Measurements from ENCODE around the gene GRIK3.
"Not testable (repeated sequence)": the region's sequence is repeated elsewhere in the genome, so short reads cannot be mapped to it uniquely, and the experiment has no call there.

The GRIK3 gene

DNA sequence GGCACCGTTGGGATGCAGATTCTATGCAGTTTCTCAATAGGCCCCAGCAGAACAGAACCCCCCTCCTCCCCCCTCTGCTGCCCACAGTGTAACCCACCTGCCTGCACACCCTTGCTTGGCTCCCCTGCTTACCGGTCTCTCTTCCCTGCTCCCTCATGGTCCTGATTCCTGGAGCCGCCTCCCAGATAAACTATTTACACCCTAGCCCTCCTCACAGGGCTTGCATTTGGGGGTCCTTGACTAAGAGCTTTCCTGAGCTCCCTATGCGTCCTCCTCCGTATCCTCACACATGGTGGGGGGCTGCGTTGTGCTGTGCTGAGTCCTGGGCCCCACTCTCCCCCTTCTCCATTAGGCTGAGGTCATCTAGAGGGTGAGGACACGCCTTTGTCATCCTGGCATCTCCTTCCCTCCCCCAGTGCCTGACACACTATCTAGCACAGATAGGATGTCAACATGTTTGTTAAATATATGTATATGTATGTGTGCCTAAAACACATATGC lies 121.9 kb downstream of the GRIK3 start:
- TF ChIP-seq, protein P1, sequence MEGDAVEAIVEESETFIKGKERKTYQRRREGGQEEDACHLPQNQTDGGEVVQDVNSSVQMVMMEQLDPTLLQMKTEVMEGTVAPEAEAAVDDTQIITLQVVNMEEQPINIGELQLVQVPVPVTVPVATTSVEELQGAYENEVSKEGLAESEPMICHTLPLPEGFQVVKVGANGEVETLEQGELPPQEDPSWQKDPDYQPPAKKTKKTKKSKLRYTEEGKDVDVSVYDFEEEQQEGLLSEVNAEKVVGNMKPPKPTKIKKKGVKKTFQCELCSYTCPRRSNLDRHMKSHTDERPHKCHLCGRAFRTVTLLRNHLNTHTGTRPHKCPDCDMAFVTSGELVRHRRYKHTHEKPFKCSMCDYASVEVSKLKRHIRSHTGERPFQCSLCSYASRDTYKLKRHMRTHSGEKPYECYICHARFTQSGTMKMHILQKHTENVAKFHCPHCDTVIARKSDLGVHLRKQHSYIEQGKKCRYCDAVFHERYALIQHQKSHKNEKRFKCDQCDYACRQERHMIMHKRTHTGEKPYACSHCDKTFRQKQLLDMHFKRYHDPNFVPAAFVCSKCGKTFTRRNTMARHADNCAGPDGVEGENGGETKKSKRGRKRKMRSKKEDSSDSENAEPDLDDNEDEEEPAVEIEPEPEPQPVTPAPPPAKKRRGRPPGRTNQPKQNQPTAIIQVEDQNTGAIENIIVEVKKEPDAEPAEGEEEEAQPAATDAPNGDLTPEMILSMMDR (conservative IDR thresholded peaks at IDR 0.05; ENCODE audit: low read depth, low read length) = no peak

DNA sequence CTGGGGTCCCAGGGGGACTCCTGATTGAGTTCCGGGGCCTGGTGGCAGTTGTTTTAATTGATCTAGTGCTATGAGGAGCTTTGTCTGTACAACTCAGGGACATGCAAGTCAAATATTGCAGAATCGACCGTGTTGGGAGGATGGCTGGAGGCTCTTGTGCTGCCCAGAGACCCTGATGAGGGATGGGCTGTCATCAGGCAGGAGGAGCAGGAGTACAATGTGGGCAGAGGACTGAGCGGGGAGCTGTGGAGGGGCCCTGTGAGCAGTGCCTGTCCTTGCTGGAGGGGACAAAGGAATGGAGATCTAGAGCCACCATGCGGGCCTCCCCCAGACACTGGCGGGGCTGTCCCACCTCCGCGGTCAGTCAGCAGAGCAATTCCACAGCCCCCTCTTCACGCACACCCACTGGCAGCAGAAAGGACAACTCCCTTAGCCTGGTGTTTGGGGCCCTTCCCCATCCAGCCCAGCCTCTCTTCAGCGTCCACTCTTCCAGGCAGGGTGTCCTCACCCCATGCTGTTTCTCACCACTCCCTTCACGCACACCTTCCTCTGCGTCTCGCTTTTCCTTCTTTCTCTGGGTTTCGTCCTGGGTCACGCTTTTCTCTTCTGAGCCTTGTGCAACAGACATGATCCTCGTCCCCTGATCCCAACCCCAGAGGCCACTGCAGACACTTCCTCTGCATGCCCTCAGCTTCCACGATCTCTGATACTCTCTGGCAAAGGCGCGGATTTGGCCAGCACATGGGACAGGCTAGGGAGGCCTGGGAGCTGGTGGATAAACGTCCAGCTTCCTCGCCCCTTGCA lies 122.6 kb downstream of the GRIK3 start:
- TF ChIP-seq, protein P1 (conservative IDR thresholded peaks at IDR 0.05; ENCODE audit: low read depth, low read length) = no peak
- DNase-seq (ENCODE audit: low read depth) = no peak
- no peak overlapping the region for H3K4me3 ChIP-seq (ENCODE audit: low read depth, low read length)

More for the DNA sequence above, 121.9 kb downstream of the GRIK3 start:
- no peak overlapping the region for H3K4me3 ChIP-seq (ENCODE audit: low read depth, low read length)
- DNase-seq (ENCODE audit: low read depth) = no peak

DNA sequence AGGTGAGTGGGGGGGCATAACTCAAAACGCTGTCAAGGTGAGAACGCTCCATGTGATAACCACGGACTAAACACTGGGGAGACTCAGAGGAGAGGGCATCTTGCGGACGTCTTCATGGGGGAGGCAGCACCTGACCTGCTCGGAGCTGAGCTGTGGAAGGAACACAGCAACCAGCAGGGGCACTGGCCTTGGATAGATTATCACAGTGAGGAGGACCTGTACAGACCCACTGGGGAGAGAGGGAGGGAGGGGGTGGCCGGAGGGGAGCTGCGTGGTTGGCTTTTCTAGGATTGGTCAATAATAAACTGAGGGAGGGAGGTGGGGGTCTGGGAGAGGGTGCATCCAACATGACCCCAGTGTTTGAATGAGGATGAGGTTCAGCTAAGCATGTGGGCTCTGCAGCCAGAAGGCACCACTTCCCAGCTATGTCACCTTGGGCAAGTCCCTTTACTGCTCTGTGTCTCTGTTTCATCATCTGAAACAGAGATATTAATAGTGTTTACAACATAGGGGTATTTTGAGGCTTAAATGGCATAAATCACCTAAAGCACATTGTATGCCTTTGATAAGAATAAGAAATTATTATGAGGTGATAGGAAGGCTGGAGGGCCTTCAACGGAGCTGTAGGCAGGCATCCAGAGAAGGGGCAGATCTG lies 123.3 kb downstream of the GRIK3 start:
- H3K4me3 ChIP-seq (ENCODE audit: low read depth, low read length) = no peak overlapping the region
- TF ChIP-seq, protein P1 (conservative IDR thresholded peaks at IDR 0.05; ENCODE audit: low read depth, low read length) = no peak
- no peak for DNase-seq (ENCODE audit: low read depth)

DNA sequence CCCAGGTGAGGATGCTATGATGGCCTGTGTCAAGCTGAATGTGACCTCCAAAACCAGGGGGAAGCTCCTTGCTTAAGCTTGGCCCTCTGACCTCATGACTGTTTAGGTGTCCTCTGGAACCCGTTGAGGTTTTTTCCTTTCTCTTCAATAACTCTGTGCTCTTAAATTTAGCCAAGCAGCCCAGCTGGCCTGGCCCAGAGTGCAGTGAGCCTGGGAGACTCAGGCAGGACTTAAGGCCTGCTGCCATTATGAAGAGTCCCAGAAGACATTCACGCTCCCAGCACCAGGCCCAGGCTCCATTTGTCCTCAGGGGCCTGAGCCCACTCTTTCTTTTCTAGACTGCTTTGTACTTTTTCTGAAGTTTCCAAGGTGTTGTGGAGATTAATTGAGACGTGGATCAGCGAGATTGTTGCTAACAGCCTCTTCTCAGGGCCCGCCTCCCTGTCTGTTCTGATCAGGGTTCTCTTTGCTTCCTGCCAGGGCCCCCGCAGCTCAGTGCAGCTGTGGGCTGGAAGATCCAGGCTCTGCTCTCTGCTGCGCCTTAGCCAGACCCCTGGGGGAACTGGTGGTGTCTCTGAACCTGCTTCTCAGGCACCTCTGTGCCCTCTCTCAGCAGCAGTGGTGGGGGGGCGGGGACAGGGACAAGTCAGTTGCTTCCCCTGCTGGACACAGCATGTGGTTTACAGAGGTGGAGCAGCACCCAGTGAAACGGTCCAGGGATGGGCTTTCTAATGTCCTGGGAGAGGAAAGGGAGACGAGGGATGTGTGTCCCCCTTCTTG lies 124.2 kb downstream of the GRIK3 start:
- TF ChIP-seq, protein P1 (conservative IDR thresholded peaks at IDR 0.05; ENCODE audit: low read depth, low read length) = no peak
- no peak overlapping the region for H3K4me3 ChIP-seq (ENCODE audit: low read depth, low read length)
- no peak for DNase-seq (ENCODE audit: low read depth)

DNA sequence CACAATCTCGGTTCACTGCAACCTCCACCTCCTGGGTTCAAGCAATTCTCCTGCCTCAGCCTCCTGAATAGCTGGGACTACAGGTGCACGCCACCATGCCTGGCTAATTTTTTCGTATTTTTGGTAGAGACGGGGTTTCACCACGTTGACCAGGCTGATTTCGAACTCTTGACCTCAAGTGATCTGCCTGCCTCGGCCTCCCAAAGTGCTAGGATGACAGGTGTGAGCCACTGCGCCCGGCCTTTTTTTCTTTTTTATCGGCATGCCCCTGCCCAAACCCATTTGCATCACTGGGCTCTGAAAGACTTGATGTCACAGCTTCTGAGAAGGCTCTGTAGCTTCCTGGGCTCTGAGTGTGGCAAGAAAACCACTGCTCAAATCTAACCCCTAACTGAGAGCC lies 125.0 kb downstream of the GRIK3 start:
- not testable (repeated sequence) for DNase-seq (ENCODE audit: low read depth); H3K4me3 ChIP-seq (ENCODE audit: low read depth, low read length)

DNA sequence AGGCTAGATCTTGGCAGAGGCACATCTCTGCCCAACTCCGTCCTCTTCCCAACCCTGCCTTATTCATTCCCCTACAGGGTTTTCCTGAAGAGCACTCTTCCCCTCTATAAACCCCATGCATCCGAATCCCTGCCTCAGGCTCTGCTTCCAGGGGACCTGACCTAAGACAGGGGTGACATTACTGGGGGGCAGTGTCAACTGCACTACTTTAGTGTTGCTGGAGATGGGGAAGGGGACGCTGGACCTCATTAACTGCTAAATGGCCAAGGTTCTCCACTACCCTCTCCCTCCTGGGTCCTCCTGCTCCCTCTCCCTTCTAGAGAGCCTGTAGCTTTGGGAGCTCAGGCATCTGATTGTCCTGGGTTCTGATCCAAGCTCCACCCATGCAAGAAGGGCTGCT lies 126.2 kb downstream of the GRIK3 start:
- TF ChIP-seq, protein P1 (conservative IDR thresholded peaks at IDR 0.05; ENCODE audit: low read depth, low read length) = no peak
- no peak for DNase-seq (ENCODE audit: low read depth)

DNA sequence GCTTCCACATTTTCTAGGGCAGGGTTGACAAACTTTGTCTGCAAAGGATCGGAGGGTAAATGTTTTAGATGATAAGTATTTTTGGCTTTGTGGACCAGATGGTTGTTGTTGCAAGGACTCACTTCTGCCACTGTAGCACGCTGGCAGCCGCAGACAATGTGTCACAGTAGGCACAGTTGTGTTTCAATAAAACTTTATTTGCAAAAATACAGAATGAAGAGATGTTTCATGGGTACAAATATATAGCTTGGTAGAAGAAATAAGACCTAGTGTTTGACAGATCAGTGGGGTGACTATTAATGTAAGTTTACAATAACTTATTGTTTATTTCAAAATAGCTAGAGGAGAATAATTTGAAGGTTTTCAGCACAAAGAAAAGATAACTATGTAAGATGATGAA lies 127.8 kb downstream of the GRIK3 start:
- TF ChIP-seq, protein P1 (conservative IDR thresholded peaks at IDR 0.05; ENCODE audit: low read depth, low read length) = no peak
- DNase-seq (ENCODE audit: low read depth) = no peak
- no peak overlapping the region for H3K4me3 ChIP-seq (ENCODE audit: low read depth, low read length)

More for the DNA sequence above, 126.2 kb downstream of the GRIK3 start:
- no peak overlapping the region for H3K4me3 ChIP-seq (ENCODE audit: low read depth, low read length)

Measured in choroid plexus epithelial cell (primary cell).